ENCODE data around the gene USP27X.

- TF ChIP-seq EZH2 (IDR thresholded peaks at IDR 0.05; ENCODE audit: borderline replicate concordance, low read depth, low read length, severe bottlenecking), result no peak
- no peak for TF ChIP-seq CTCF (IDR thresholded peaks at IDR 0.05; ENCODE audit: borderline replicate concordance, extremely low read depth, low read length, poor library complexity, severe bottlenecking)
These were observed 13.3 kb downstream of the USP27X start for GRCh38 chrX:49892542-49892941.

All from DND-41 (cell line).